Measurements from ENCODE around the gene TMEM266.

Gene TMEM266

GRCh38 chr15:76251717-76252116 lies 191.9 kb downstream of the TMEM266 start:
- no peak for DNase-seq (ENCODE audit: low spot score)

- DNase-seq (ENCODE audit: low spot score) = no peak
Observed at GRCh38 chr15:76252249-76252648, 192.5 kb downstream of the TMEM266 start.

- no peak for DNase-seq (ENCODE audit: low spot score)
Observed at GRCh38 chr15:76253691-76254473, 194.1 kb downstream of the TMEM266 start.

All from RKO (cell line).